K562 treated with DMSO at 1 percent for 24 hours (cell line): ENCODE measurements around the gene BIVM. TPM values are rescaled to one million over a fixed set of nuclear protein-coding genes. Genes with fewer than 3 reads are reported as not detected.

Experiments
- total RNA-seq: library from RNA; unstranded; fragments of 300-600 nt; gene quantifications from 2 replicates; pipeline ENCODE4 v1.2.3, GENCODE V29; 2022; ENCODE audit warnings: low read depth; ENCODE audit not compliant: insufficient read depth

The BIVM gene, protein sequence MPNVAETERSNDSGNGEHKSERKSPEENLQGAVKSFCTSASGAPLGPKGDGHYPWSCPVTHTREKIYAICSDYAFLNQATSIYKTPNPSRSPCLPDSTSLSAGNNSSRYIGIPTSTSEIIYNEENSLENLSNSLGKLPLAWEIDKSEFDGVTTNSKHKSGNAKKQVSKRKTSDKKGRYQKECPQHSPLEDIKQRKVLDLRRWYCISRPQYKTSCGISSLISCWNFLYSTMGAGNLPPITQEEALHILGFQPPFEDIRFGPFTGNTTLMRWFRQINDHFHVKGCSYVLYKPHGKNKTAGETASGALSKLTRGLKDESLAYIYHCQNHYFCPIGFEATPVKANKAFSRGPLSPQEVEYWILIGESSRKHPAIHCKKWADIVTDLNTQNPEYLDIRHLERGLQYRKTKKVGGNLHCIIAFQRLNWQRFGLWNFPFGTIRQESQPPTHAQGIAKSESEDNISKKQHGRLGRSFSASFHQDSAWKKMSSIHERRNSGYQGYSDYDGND
- total RNA-seq = 12.2 and 15.3 TPM in 2 replicates

GRCh38 chr13:102798581-102799425 lies at the start of gene BIVM, which contains the start of gene POGLUT2:
BIVM (plus strand) TSS chr13:102799119; CDS start chr13:102807268, 8,149 bp downstream.
POGLUT2 (minus strand) TSS chr13:102798976; CDS start chr13:102798670, 306 bp downstream.

DNA sequence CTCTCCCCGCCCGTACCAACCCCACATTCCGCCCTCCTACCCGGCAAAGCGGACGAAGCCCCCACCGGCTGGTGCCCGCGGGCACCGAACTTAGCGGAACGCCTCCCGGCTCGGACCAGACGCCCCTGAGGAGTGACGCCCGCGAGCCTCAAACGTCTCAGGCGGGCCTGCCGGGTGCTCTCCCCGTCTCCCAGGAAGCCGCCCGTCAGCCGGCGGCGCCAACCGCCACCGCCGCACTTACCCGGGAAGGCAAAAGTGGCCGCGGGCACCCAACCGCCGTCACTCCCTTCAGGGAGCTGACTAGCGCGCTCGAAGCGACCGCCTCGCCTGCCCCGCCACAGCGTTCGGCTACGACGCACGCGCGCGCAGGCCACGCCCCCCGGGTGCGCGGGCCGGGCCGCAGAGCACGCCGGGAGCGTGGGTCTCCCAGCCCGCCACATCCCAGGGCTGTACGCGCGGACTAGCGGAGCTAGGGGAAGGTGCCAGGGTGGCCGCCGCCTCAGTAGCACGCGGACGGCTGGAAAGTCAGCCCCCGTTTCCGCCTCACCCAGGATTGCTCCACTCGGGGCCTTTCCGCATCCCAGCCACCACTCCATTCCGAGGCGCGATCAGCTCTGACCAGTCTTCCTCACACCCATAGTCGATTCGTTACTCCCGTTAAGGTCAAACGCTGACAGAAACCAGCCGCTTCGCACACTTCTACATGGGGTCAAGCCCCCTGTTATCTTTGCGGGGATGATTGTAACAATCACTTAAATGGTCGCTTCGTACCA lies 25.3 kb upstream of the BIVM start, which contains the start of gene TEX30:
TSS of gene TEX30 (minus strand) at position 346 of the 773 bp plus-strand sequence. CDS start 3,760 bp downstream, outside the sequence.

GRCh38 chr13:102845630-102846260 lies 46.8 kb downstream of the BIVM start, which contains the start of gene ERCC5:
ERCC5 (plus strand) TSS chr13:102846032; CDS start chr13:102846267, 235 bp downstream.

Other genes starting within 250 kb of the BIVM start
- gene TPP2, start 202.1 kb upstream of the BIVM start, total RNA-seq = 17.1 and 18.7 TPM in 2 replicates
- not detected in 2 replicates for gene METTL21C, start 104.1 kb upstream of the BIVM start, total RNA-seq
- 9.9 and 17.0 TPM in 2 replicates for gene TEX30, start 25.3 kb upstream of the BIVM start, total RNA-seq
- gene POGLUT2, start 143 bp upstream of the BIVM start, total RNA-seq = 17.7 and 21.9 TPM in 2 replicates
- 20.9 and 23.7 TPM in 2 replicates for gene ERCC5, start 46.9 kb downstream of the BIVM start, total RNA-seq